ENCODE data around the gene COL25A1.

- no peak for TF ChIP-seq POLR2A (IDR thresholded peaks at IDR 0.05)
- TF ChIP-seq CTCF (IDR thresholded peaks at IDR 0.05) = no peak
Measured at GRCh38 chr4:109275066-109275745, 27.3 kb downstream of the COL25A1 start.
